ENCODE data around the gene POU2AF1. TPM values are rescaled to one million over a fixed set of nuclear protein-coding genes. Genes with fewer than 3 reads are reported as not detected.

The POU2AF1 gene
- polyA plus RNA-seq, 1 donor (not counting 4 experiments of a cell fraction or from before 2014, with no cell fraction given) = not detected

- no peak overlapping the region for H3K27ac ChIP-seq (ENCODE audit: control insufficient read depth, insufficient read depth, low read length)
- H3K36me3 ChIP-seq (ENCODE audit: control insufficient read depth in 2 of 2, extremely low read depth in 1 of 2, insufficient read depth in 2 of 2, low read length in 2 of 2) = no peaks in the 10 kb centered on the region
- H3K9me3 ChIP-seq (ENCODE audit: control insufficient read depth, low read depth, low read length) = no peaks in the 10 kb centered on the region
- no peak overlapping the region for H3K9ac ChIP-seq (ENCODE audit: control insufficient read depth, extremely low read depth, insufficient read depth, low read length)
- H3K4me1 ChIP-seq (ENCODE audit: control insufficient read depth, extremely low read depth, insufficient read depth, low read length) = no peaks in the 10 kb centered on the region
- H3K4me2 ChIP-seq (ENCODE audit: control insufficient read depth, extremely low read depth, insufficient read depth, low read depth, low read length) = no peak overlapping the region
- no peak for TF ChIP-seq EZH2 (IDR thresholded peaks at IDR 0.05; ENCODE audit: low read length)
- TF ChIP-seq CTCF (optimal IDR thresholded peaks at IDR 0.05 in 1 of 3, IDR thresholded peaks at IDR 0.05 in 1 of 3, conservative IDR thresholded peaks at IDR 0.05 in 1 of 3; ENCODE audit: extremely low read depth in 1 of 3, insufficient read depth in 2 of 3, low read length in 3 of 3) = no peak
- H3K9me1 ChIP-seq (ENCODE audit: control insufficient read depth, extremely low read depth, insufficient read depth, low read length) = no peaks in the 10 kb centered on the region
- FAIRE-seq (no peak), DNase-seq (ENCODE audit: low read depth, low spot score) (no peak)
- no peak overlapping the region for H3K4me3 ChIP-seq (ENCODE audit: control insufficient read depth in 2 of 3, extremely low read depth in 1 of 3, insufficient read depth in 2 of 3, low read depth in 1 of 3, low read length in 3 of 3)
- no peaks in the 10 kb centered on the region for H3K79me2 ChIP-seq (ENCODE audit: control insufficient read depth, insufficient read depth, low read length)
- H4K20me1 ChIP-seq (ENCODE audit: control insufficient read depth, extremely low read depth, insufficient read depth, low read length) = no peaks in the 10 kb centered on the region
- peaks cover 3% of the 10 kb centered on the region for H3K27me3 ChIP-seq (ENCODE audit: control insufficient read depth, extremely low read depth, insufficient read depth, low read length)
- H2AFZ ChIP-seq (ENCODE audit: control insufficient read depth, low read length) = no peak overlapping the region
- dilution Hi-C loops (cut with MboI; ENCODE audit: extremely low pct_ligation_motif_present, low sequenced_read_pairs) = no loop called here
Observed at GRCh38 chr11:111339758-111340388, 39.2 kb downstream of the POU2AF1 start.

- dilution Hi-C loops (cut with MboI; ENCODE audit: extremely low pct_ligation_motif_present, low sequenced_read_pairs) = no loop called here
- Histone ChIP-seq H3K9me1 (ENCODE audit: control insufficient read depth, extremely low read depth, insufficient read depth, low read length) (no peaks in the 10 kb centered on the region), H3K79me2 (ENCODE audit: control insufficient read depth, insufficient read depth, low read length) (no peaks in the 10 kb centered on the region), H3K9ac (ENCODE audit: control insufficient read depth, extremely low read depth, insufficient read depth, low read length) (no peak overlapping the region), H3K27me3 (ENCODE audit: control insufficient read depth, extremely low read depth, insufficient read depth, low read length) (peaks cover 3% of the 10 kb centered on the region), H3K4me1 (ENCODE audit: control insufficient read depth, extremely low read depth, insufficient read depth, low read length) (peaks cover 7% of the 10 kb centered on the region), H3K9me3 (ENCODE audit: control insufficient read depth, low read depth, low read length) (no peaks in the 10 kb centered on the region), H3K36me3 (ENCODE audit: control insufficient read depth in 2 of 2, extremely low read depth in 1 of 2, insufficient read depth in 2 of 2, low read length in 2 of 2) (no peaks in the 10 kb centered on the region), H2AFZ (ENCODE audit: control insufficient read depth, low read length) (no peak overlapping the region), H3K27ac (ENCODE audit: control insufficient read depth, insufficient read depth, low read length) (no peak overlapping the region), H3K4me2 (ENCODE audit: control insufficient read depth, extremely low read depth, insufficient read depth, low read depth, low read length) (no peak overlapping the region), H3K4me3 (ENCODE audit: control insufficient read depth in 2 of 3, extremely low read depth in 1 of 3, insufficient read depth in 2 of 3, low read depth in 1 of 3, low read length in 3 of 3) (no peak overlapping the region), H4K20me1 (ENCODE audit: control insufficient read depth, extremely low read depth, insufficient read depth, low read length) (no peaks in the 10 kb centered on the region)
- DNase-seq (ENCODE audit: low read depth, low spot score) (no peak), FAIRE-seq (no peak)
- TF ChIP-seq CTCF (optimal IDR thresholded peaks at IDR 0.05 in 1 of 3, IDR thresholded peaks at IDR 0.05 in 1 of 3, conservative IDR thresholded peaks at IDR 0.05 in 1 of 3; ENCODE audit: extremely low read depth in 1 of 3, insufficient read depth in 2 of 3, low read length in 3 of 3) = no peak
- no peak for TF ChIP-seq EZH2 (IDR thresholded peaks at IDR 0.05; ENCODE audit: low read length)
Observed at GRCh38 chr11:111336582-111337256, 42.4 kb downstream of the POU2AF1 start.

Data from keratinocyte (primary cell).